Endothelial cell of umbilical vein (primary cell): ENCODE results near the gene WWC1. TPM values are rescaled to one million over a fixed set of nuclear protein-coding genes. Genes with fewer than 3 reads are reported as not detected.

Experiments used
- BruUV-seq: library from RNA; stranded (reverse); fragments of 400-500 nt; replicated peaks from 2 replicates; lab custom pipeline; 2021; lab: Mats Ljungman, UMichigan
- CTCF ChIA-PET: fragments of 300-600, 350-600 bp; sonication (Branson Sonifier 250); formaldehyde crosslinking; loops from one replicate; lab custom pipeline; 2021; ENCODE audit warnings: antibody characterized with exemption, inconsistent platforms; lab: Charles Lee
- POLR2A ChIA-PET: fragments of 300-600, 350-600 bp; sonication (Branson Sonifier 250); formaldehyde crosslinking; loops from one replicate; lab custom pipeline; 2021; ENCODE audit warnings: antibody characterized with exemption, inconsistent platforms; lab: Charles Lee
- DNase-seq: peaks from one replicate; pipeline ENCODE4 v3.0.0-alpha.2; 2011; ENCODE audit warnings: low read depth, low spot score
- FAIRE-seq: peaks from 2 replicates; lab custom pipeline; 2011; peaks lifted over from hg19 to GRCh38; lab: Jason Lieb, UNC
- H2AFZ ChIP-seq: 2 replicates; pipeline ENCODE4 v1.6.0; 2012; ENCODE audit warnings: low read depth, low read length, control low read depth, inconsistent platforms
- H3K27ac ChIP-seq: 2 replicates; pipeline ENCODE4 v1.5.1; 2011; ENCODE audit warnings: low read depth, mild to moderate bottlenecking, control low read depth, low read length, moderate library complexity; ENCODE audit not compliant: insufficient read depth
- H3K27me3 ChIP-seq, 2 experiments: 2 replicates each; pipeline versions ENCODE4 v1.6.0 to v1.6.1; 2011; ENCODE audit warnings: low read length in 2 of 2, mixed read lengths in 1 of 2; ENCODE audit not compliant: control insufficient read depth in 2 of 2, insufficient read depth in 2 of 2
- H3K36me3 ChIP-seq, 2 experiments: 2 replicates in 1 of 2; 3 replicates in 1 of 2; pipeline ENCODE4 v1.5.1; 2011; ENCODE audit warnings: low read length in 2 of 2, mild to moderate bottlenecking in 1 of 2, moderate library complexity in 1 of 2; ENCODE audit not compliant: control insufficient read depth in 2 of 2, insufficient read depth in 2 of 2; ENCODE audit errors: extremely low read depth in 1 of 2
- H3K4me1 ChIP-seq: 3 replicates; pipeline ENCODE4 v1.5.1; 2011; ENCODE audit warnings: mild to moderate bottlenecking, low read length; ENCODE audit not compliant: control insufficient read depth, insufficient read depth; ENCODE audit errors: extremely low read depth
- H3K4me2 ChIP-seq: 2 replicates; pipeline ENCODE4 v1.6.1; 2011; ENCODE audit warnings: low read length, control low read depth, mixed read lengths; ENCODE audit not compliant: insufficient read depth
- H3K4me3 ChIP-seq, 3 experiments: fragments of 200-600 bp in 1 of 3; sonication (generic), shearing (Covaris generic) in 1 of 3; replicated peaks in 1 of 3; 2 replicates each; pipeline ENCODE4 v1.5.1; 2011 to 2016; ENCODE audit warnings: control low read depth in 3 of 3, low read length in 3 of 3, mild to moderate bottlenecking in 2 of 3, inconsistent platforms in 1 of 3, low read depth in 1 of 3, moderate library complexity in 1 of 3; ENCODE audit not compliant: insufficient read depth in 1 of 3
- H3K79me2 ChIP-seq: 2 replicates; pipeline ENCODE4 v1.6.0; 2012; ENCODE audit warnings: low read length, inconsistent platforms; ENCODE audit not compliant: control insufficient read depth, insufficient read depth
- H3K9ac ChIP-seq: replicated peaks from 2 replicates; pipeline ENCODE3; 2011; ENCODE audit warnings: low read length, control low read depth; ENCODE audit not compliant: insufficient read depth; ENCODE audit errors: extremely low read depth
- H3K9me1 ChIP-seq: replicated peaks from 3 replicates; pipeline ENCODE4 v1.6.0; 2011; ENCODE audit warnings: mild to moderate bottlenecking, low read length; ENCODE audit not compliant: control insufficient read depth, insufficient read depth; ENCODE audit errors: extremely low read depth
- H3K9me3 ChIP-seq: replicated peaks from 2 replicates; pipeline ENCODE4 v1.5.1; 2012; ENCODE audit warnings: low read length, inconsistent platforms; ENCODE audit not compliant: control insufficient read depth, insufficient read depth
- H4K20me1 ChIP-seq: replicated peaks from 2 replicates; pipeline ENCODE3; 2011; ENCODE audit warnings: mild to moderate bottlenecking, low read length; ENCODE audit not compliant: control insufficient read depth, insufficient read depth; ENCODE audit errors: extremely low read depth
- CTCF ChIP-seq, 2 donors: IDR thresholded peaks; 1 replicate in 1 of 2; 2 replicates in 1 of 2; pipeline ENCODE4 v1.5.1; 2011; ENCODE audit warnings: low read length in 2 of 2, mild to moderate bottlenecking in 2 of 2, moderate library complexity in 2 of 2, control low read depth in 1 of 2, inconsistent platforms in 1 of 2, low read depth in 1 of 2; ENCODE audit not compliant: insufficient read depth in 1 of 2; ENCODE audit errors: extremely low read depth in 1 of 2
- EZH2 ChIP-seq: IDR thresholded peaks from 2 replicates; pipeline ENCODE4 v1.6.1; 2012; ENCODE audit warnings: borderline replicate concordance, low read depth, mild to moderate bottlenecking, moderate library complexity, low read length, inconsistent platforms; ENCODE audit not compliant: severe bottlenecking
- FOS ChIP-seq: IDR thresholded peaks from 2 replicates; pipeline ENCODE4 v1.6.1; 2011; ENCODE audit warnings: mild to moderate bottlenecking, low read length, moderate library complexity, borderline replicate concordance; ENCODE audit not compliant: insufficient read depth
- GATA2 ChIP-seq: IDR thresholded peaks from 2 replicates; pipeline ENCODE4 v1.7.0; 2011; ENCODE audit warnings: low read depth, mild to moderate bottlenecking, moderate library complexity, mixed read lengths, low read length; ENCODE audit not compliant: insufficient read length, insufficient read depth
- JUN ChIP-seq: IDR thresholded peaks from 2 replicates; pipeline ENCODE4 v1.6.1; 2011; ENCODE audit warnings: borderline replicate concordance, low read depth; ENCODE audit not compliant: insufficient read length, insufficient read depth
- MAX ChIP-seq: IDR thresholded peaks from 2 replicates; pipeline ENCODE4 v1.6.1; 2011; ENCODE audit not compliant: insufficient read depth, insufficient read length
- MYC ChIP-seq: IDR thresholded peaks from one replicate; pipeline ENCODE4 v1.6.1; 2011; ENCODE audit warnings: mild to moderate bottlenecking, low read depth, low read length
- POLR2A ChIP-seq: IDR thresholded peaks from 2 replicates; pipeline ENCODE4 v1.6.1; 2012; ENCODE audit warnings: low read depth, mild to moderate bottlenecking, control low read depth, low read length
- POLR2AphosphoS5 ChIP-seq: IDR thresholded peaks from 2 replicates; pipeline ENCODE4 v1.6.1; 2012; ENCODE audit warnings: low read depth, mild to moderate bottlenecking, control low read depth, low read length, moderate library complexity; ENCODE audit not compliant: insufficient read depth
- dilution Hi-C: fragments of 300-500 bp; cut with MboI; formaldehyde crosslinking; loops from one replicate; pipeline ENCODE4 v1.15.0; 2019; ENCODE audit warnings: low sequenced_read_pairs; ENCODE audit not compliant: extremely low pct_ligation_motif_present
- intact Hi-C: fragments of 100-400 bp; cut with micrococcal nuclease; formaldehyde crosslinking; loops from one replicate; pipeline ENCODE4 v1.10.0; 2022
- polyA plus RNA-seq, 4 experiments: library from polyadenylated mRNA; depleted of rRNA in 3 of 4; stranded (reverse) in 3 of 4; unstranded in 1 of 4; fragments of >200 nt; gene quantifications; 2 replicates each; pipeline versions ENCODE4 v1.2.1 to v1.2.3, GENCODE V29; 2011 to 2012; ENCODE audit warnings: missing spikeins in 1 of 4
- total RNA-seq: library from RNA; stranded (reverse); gene quantifications from 2 replicates; pipeline ENCODE4 v1.2.3, GENCODE V29; 2021

Gene WWC1
- total and polyA plus RNA-seq, 2 donors (not counting 3 experiments of a cell fraction or from before 2014, with no cell fraction given) = 0.03 to 0.91 TPM

GRCh38 chr5:168316139-168316578 lies 24.7 kb downstream of the WWC1 start:
- intact Hi-C loops = no loop called here

More at GRCh38 chr5:168316139-168316578, 24.7 kb downstream of the WWC1 start:
- DNase-seq (no peak), FAIRE-seq (no peak)
- Histone ChIP-seq H3K4me1 (peaks cover 4% of the 10 kb centered on the region), H3K4me3 (no peak overlapping the region), H3K27ac (no peak overlapping the region), H3K9ac (no peak overlapping the region), H3K36me3 (no peaks in the 10 kb centered on the region), H3K79me2 (no peaks in the 10 kb centered on the region), H3K9me1 (no peaks in the 10 kb centered on the region), H3K9me3 (no peaks in the 10 kb centered on the region), H4K20me1 (no peaks in the 10 kb centered on the region), H3K27me3 (no peaks in the 10 kb centered on the region), H2AFZ (no peak overlapping the region), H3K4me2 (no peak overlapping the region)
- dilution Hi-C loops = no loop called here
- ChIA-PET CTCF (no interaction called here), POLR2A (no interaction called here)
- BruUV-seq = no TSS peak
- TF ChIP-seq GATA2 (no peak), MAX (no peak), POLR2AphosphoS5 (no peak), FOS (no peak), MYC (no peak), JUN (no peak), EZH2 (no peak), CTCF (IDR thresholded peaks at IDR 0.05; ENCODE audit: extremely low read depth in 1 of 2, insufficient read depth in 1 of 2, low read depth in 1 of 2, low read length in 2 of 2) (no peak), POLR2A (no peak)
